GM21619 (cell line): Measurements from ENCODE around the gene NLK.
"Not testable (repeated sequence)": the region's sequence is repeated elsewhere in the genome, so short reads cannot be mapped to it uniquely, and the experiment has no call there.

ENCODE experiments used
- ATAC-seq: cut with Tn5 transposase; IDR thresholded peaks from one replicate; pipeline ENCODE4 v1.9.1; 2021; ENCODE audit not compliant: unreplicated experiment

Gene NLK

DNA sequence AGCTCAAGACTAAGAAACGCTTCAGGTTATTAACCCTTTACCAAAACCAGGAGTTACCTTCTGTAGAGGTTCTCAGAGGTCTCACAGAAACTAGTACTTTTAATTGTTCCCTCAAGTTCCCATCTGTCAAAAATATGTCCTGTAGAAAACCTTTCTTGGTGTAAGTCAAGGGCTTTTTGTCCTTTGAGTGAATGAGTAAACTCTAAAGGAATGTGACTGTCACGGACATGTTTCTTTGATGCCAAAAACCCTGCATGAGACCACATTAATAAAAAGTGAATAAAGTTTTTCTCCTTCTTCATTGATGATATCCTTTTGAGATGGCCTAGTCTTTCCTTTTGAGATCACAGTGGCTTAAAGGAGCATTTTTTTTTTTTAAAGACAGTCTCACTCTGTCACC lies 102.9 kb downstream of the NLK start:
- ATAC-seq, result no peak

DNA sequence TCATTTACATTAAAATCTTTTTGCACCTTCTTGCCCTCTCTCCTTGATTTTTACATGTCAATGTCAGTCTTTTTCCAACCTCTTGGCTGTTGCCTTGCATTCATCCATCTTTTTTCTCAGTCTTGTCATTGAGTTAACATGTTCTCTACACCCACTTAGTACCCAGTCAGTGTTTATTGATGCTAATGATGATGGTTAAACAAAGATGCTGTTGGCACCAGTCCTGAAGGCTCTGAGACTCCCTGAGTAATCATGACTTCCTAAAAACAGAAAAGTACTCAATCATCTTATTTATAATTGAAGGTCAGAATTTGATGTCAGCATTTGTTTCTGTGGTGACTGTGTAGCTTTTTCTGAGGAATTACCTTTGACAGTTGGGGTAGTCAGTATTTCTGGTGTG lies 104.5 kb downstream of the NLK start:
- ATAC-seq, result no peak

DNA sequence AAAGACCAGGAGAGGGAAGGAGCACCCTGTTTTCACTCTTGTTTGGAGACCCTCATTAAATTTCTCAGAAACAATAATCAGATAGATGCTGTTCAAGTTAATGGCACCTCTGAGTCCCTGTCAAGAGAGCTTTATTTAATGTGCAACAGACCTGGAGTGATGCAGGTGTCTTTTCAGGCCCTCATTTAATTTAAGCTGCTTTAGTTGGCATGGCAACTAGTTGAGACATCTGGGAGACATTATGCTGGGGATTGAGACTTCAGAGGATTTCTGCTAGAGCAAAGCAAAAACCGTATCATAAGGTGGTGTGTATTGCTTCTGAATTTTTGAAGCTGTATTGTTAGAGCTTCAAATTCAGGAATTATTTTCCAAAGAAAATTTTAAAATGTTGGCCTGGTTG lies 108.5 kb downstream of the NLK start:
- ATAC-seq, result no peak

- no peak for ATAC-seq
Observed at GRCh38 chr17:28154214-28154613, 111.7 kb downstream of the NLK start.

DNA sequence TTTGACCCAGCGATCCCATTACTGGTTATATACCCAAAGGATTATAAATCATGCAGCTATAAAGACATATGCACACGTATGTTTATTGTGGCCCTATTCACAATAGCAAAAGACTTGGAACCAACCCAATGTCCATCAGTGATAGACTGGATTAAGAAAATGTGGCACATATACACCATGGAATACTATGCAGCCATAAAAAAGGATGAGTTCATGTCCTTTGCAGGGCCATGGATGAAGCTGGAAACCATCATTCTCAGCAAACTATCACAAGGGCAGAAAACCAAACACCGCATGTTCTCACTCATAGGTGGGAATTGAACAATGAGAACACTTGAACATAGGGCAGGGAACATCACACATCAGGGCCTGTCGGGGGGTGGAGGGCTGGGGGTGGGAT lies 112.9 kb downstream of the NLK start:
- ATAC-seq, result not testable (repeated sequence)

DNA sequence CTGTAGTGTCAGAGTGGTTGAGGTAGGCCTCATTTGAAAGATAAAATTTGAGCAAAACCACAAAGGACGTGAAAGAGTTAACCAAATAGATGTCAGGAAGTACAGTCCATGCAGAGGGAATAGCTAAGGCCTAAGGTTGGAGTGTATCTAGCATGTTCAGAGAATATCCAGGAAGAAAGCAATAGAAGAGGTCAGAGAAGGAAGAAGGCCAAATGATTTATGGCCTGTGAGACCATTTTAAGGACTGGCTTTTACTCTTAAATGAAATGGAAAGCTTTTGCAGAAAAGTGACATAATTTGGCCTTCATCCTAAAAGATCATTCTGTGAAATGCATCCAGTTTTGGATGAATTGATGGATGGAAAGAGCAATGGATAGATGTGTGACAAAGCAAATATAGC lies 116.5 kb downstream of the NLK start:
- ATAC-seq, result no peak

GRCh38 chr17:28159924-28160323 lies 117.4 kb downstream of the NLK start:
- no peak for ATAC-seq

DNA sequence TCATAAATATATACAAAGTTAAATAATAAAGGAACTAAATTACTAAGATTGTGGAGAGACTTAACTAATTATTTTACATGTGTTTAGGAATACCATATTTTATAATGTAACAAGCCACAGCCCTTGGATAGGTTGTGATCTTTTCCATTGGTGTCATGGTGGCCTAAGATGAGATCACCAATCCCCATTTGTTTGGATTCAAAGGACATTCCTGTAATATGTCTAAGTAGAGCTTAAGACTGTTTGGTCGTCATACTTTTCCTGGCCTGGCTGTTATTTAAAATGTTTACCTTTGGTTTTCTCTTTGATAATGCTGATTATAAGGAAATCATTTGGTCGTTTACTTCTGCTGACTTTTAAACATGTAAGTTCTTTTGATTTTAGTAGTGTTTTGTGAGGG lies 118.1 kb downstream of the NLK start:
- ATAC-seq, result no peak

- ATAC-seq, result no peak
Observed at GRCh38 chr17:28161311-28161710, 118.8 kb downstream of the NLK start.

DNA sequence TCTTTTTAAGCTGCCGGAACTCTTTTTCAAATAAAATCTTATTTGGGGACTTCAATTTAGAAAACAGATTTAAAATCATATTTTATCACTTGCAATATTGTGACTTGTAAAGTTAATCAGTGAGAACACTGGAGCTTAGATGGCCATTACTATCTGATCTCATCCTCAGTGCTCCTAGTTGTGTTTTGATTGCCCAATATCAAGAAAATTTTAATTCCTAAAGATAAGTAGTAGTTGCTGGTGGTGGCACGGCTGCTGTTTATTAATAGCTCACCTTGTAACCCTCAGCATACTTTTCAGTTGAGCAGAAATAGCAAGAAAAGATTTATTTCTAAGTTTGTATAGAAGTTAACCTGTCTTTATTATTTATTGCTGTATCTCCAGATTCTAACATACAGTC lies 124.0 kb downstream of the NLK start:
- no peak for ATAC-seq

DNA sequence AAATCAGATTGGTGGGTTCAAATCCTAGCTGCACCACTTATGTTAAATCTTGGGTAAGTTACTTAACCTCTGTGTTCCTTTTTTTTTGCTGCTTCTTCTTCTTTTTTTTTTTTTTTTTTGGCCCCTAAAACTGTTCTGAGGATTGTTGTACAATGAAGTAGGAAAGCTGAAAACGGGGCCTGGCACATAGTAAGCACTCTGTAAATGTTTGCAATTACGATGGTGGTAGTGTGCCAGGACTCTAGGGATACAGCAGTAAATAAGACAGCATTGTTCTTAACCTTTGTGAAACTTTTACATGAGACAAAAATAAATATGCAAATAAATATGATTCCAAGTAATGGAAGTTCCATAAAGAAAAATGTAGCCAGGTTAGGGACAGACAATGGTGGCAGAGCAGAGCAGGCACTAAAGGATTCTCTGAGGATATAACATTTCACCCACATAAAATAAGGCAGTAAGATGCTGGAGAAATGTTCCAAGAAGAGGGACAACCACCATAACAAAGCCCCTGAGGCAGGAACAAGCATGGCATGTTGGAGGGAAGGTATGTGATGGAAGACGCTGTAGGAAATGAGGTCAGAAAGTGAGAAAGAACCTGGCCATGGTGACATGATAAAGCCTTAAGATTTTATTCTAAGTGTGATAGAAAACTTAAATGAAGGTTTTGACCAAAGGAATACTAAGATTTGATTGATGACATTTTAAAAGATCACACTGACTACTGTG lies 127.3 kb downstream of the NLK start:
- no peak for ATAC-seq

GRCh38 chr17:28170771-28171170 lies 128.3 kb downstream of the NLK start:
- no peak for ATAC-seq

GRCh38 chr17:28173031-28173561 lies 130.6 kb downstream of the NLK start:
- no peak for ATAC-seq

DNA sequence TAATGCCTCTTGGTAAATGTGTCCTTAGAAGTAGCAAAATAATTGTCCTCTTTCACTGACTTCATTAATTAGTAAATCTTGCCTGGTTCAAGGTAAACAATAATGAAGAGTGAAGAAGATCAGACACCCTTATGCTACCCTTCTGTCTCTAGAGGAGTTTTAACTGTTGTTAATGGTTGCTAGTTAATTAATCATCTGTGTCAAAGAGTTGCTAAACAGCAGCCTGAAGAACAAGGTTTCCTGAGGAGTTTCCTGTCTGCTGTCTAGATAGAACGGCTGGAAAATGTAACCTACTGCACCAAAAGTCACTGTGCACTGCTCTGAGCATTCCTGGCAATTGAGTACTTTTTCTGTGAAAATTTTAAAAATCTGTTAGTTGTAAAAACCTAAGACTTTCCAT lies 131.3 kb downstream of the NLK start:
- no peak for ATAC-seq

GRCh38 chr17:28174352-28175046 lies 132.0 kb downstream of the NLK start:
- no peak for ATAC-seq

DNA sequence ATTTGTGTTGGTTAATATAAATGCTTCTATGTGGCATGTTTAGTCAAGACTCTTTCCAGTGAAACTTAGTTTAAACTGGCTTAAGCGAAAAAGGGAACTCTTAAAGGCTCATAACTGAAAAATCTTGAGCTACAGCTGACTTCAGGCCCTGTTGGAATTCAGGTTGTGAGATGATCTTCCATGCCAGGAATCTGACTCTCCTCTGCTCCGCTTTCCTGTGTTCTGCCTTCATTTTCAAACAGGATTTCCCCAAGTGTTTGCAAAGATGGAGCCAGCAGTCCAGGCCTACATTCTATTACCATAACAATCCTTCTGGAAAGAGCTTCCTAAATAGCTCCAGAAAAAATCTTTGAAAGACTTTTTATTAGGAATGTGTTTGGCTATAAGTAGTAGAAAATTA lies 134.9 kb downstream of the NLK start:
- no peak for ATAC-seq

DNA sequence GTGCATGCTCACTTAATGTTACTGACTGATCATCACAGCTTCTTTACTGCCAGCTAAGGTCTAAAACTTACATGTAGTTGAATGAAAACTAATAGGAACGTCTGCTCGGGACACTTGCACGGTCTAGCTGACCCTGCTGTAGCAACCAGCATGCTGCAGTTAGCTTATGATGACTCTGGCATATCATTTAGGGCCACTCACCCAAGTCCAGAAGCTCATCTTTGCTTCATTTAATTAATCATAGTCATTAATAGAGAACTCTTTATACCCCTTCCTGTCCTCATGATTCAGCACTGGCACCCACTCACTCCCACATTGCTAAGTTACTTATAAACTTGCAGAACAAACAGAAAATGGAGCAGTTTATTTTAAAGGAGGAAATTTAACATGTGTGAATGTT lies 136.3 kb downstream of the NLK start:
- no peak for ATAC-seq

GRCh38 chr17:28180449-28180848 lies 138.0 kb downstream of the NLK start:
- no peak for ATAC-seq

DNA sequence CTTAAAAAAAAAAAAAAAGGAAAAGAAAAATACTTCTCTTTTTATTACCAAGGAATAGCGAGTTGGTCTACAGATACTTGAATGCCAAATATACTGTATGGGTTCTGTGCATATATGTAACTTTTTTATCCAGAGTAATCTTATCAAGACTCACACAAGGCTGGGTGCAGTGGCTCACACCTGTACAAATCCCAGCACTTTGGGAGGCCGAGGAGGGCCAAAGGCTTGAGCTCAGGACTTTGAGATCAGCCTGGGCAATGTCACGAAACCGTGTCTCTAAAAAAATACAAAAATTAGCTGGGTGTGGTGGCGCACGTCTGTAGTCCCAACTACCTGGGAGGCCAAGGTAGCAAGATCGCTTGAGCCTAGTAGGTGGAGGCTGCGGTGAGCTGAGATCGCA lies 139.1 kb downstream of the NLK start:
- ATAC-seq, result no peak

GRCh38 chr17:28182559-28182958 lies 140.1 kb downstream of the NLK start:
- ATAC-seq, result no peak

GRCh38 chr17:28185658-28186057 lies 143.2 kb downstream of the NLK start:
- no peak for ATAC-seq

- not testable (repeated sequence) for ATAC-seq
Observed at GRCh38 chr17:28186472-28186871, 144.0 kb downstream of the NLK start.

DNA sequence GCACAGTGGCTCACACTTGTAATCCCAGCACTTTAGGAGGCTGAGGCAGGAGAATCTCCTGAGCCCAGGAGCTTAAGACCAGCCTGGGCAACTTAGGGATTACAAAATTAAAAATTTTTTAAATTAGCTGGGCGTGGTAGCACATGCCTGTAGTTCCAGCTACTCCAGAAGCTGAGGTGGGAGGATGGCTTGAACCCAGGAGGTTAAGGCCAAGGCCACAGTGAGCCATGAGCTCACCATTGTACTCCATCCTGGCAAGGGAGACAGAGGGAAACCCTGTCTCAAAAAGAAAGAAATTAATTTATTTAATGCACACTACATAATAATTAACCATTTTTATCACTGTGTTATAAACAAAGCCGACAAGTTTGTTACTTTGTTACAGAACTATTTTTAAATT lies 145.5 kb downstream of the NLK start:
- ATAC-seq, result no peak
